SJSA1 (cell line): ENCODE measurements around the gene LMBRD2. TPM values are rescaled to one million over a fixed set of nuclear protein-coding genes. Genes with fewer than 3 reads are reported as not detected.
"Not testable (repeated sequence)": the region's sequence is repeated elsewhere in the genome, so short reads cannot be mapped to it uniquely, and the experiment has no call there.

Source experiments
- DNase-seq, 2 experiments: peaks; one replicate each; pipeline ENCODE4 v3.0.0-alpha.2; 2015 to 2020; ENCODE audit warnings: low spot score in 2 of 2, low read depth in 1 of 2
- H3K27ac ChIP-seq: fragments of 250-450 bp; sonication (Bioruptor Pico); 2 replicates; pipeline ENCODE4 v1.5.1; 2020; ENCODE audit warnings: mild to moderate bottlenecking, moderate library complexity
- H3K27me3 ChIP-seq: fragments of 250-450 bp; sonication (Bioruptor Pico); replicated peaks from 2 replicates; pipeline ENCODE4 v1.5.1; 2020; ENCODE audit warnings: mild to moderate bottlenecking, moderate library complexity
- H3K36me3 ChIP-seq: fragments of 250-450 bp; sonication (Bioruptor Pico); 2 replicates; pipeline ENCODE4 v1.5.1; 2020; ENCODE audit warnings: mild to moderate bottlenecking
- H3K4me1 ChIP-seq: fragments of 250-450 bp; sonication (Bioruptor Pico); replicated peaks from 2 replicates; pipeline ENCODE4 v1.6.1; 2021; ENCODE audit warnings: mild to moderate bottlenecking
- H3K4me3 ChIP-seq: fragments of 250-450 bp; sonication (Bioruptor Pico); 2 replicates; pipeline ENCODE4 v1.5.1; 2020; ENCODE audit warnings: mild to moderate bottlenecking
- H3K9me3 ChIP-seq: fragments of 250-450 bp; sonication (Bioruptor Pico); replicated peaks from 2 replicates; pipeline ENCODE4 v1.5.1; 2020; ENCODE audit warnings: mild to moderate bottlenecking
- total RNA-seq: library from RNA; depleted of rRNA; stranded (reverse); fragments of >200 nt; shearing (Covaris generic); gene quantifications from 2 replicates; pipeline ENCODE4 v1.2.3, GENCODE V29; 2014; rRNA removed

The LMBRD2 gene
- 15.3 and 21.1 TPM in 2 replicates for total RNA-seq

DNA sequence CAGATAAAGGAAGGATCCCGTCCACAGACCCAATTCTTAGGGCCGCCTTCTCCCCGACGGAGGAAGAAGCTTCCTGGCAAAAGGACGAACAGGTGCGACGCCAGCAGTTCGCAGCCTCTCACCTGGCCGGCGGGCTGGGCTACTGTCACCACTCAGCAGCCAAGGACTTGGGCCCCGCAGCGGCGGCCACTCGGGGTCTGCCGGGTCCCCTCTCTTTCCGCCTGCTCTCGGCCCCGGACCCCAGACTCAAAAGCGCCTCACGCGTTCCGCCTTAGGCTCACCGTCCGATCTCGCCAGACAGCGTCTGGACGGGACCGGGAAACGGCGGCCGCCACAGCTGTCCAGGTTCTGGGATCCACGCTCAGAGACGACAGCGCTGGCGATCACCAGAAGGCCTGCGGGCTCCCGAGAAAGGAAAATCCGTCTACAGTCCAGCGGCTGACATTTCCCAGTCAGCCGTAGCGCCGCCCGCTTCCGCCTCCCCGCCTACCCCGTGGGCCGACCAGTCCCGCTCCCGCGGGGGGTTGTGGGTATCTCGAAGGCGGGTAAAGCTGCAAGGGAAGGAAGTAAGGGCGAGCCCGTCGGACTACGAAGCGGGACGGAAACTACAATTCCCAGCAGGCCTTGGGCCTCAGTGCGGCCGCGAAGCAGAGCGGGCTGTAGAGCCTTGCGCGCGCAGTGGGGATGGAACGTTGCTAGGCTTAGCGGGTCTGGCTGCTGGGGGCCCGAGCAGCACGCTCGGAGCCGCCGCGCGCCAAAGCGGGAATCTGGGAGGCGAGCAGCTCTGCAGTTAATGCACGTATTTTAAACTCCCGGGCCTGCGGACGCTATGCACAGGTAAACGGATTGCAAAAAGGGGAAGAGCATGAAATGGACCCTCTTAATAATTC lies at the start of gene LMBRD2, which contains the start of gene SKP2:
Gene LMBRD2 (minus strand): TSS at position 454 of the 890 bp plus-strand sequence. CDS start 8,538 bp downstream, outside the sequence.
Gene SKP2 (plus strand): TSS at position 678 of the 890 bp plus-strand sequence. CDS start 152 bp downstream, at position 830.
- no peaks in the 10 kb centered on the region for H3K9me3 ChIP-seq
- peak within 1 kb of the TSS; percentile 78 for H3K4me3 ChIP-seq
- H3K36me3 ChIP-seq, result peaks cover 50% of the 10 kb centered on the region
- no peaks in the 10 kb centered on the region for H3K27me3 ChIP-seq
- DNase-seq, result peak; percentile 91 to 98
- peak within 1 kb of the TSS; percentile 73 for H3K27ac ChIP-seq
- H3K4me1 ChIP-seq, result peaks cover 29% of the 10 kb centered on the region

- Histone ChIP-seq H3K27ac (no peak overlapping the region), H3K4me1 (0 out of 2 replicates have a peak, but pooled peaks cover 5% of the 10 kb centered on the region), H3K4me3 (no peak overlapping the region), H3K9me3 (no peaks in the 10 kb centered on the region), H3K36me3 (peaks cover 17% of the 10 kb centered on the region), H3K27me3 (no peaks in the 10 kb centered on the region)
- no peak for DNase-seq
Measured at GRCh38 chr5:36200513-36200912, 48.8 kb upstream of the LMBRD2 start.

GRCh38 chr5:36199620-36200019 lies 47.9 kb upstream of the LMBRD2 start:
- Histone ChIP-seq H3K36me3 (peaks cover 20% of the 10 kb centered on the region), H3K4me1 (0 out of 2 replicates have a peak, but pooled peaks cover 5% of the 10 kb centered on the region), H3K4me3 (no peak overlapping the region), H3K9me3 (no peaks in the 10 kb centered on the region), H3K27ac (no peak overlapping the region), H3K27me3 (no peaks in the 10 kb centered on the region)
- no peak for DNase-seq

GRCh38 chr5:36198783-36199182 lies 47.1 kb upstream of the LMBRD2 start:
- DNase-seq, H3K4me3 ChIP-seq, H3K9me3 ChIP-seq, H3K27me3 ChIP-seq, H3K27ac ChIP-seq, H3K4me1 ChIP-seq: not testable (repeated sequence)
- peaks cover 21% of the 10 kb centered on the region for H3K36me3 ChIP-seq

DNA sequence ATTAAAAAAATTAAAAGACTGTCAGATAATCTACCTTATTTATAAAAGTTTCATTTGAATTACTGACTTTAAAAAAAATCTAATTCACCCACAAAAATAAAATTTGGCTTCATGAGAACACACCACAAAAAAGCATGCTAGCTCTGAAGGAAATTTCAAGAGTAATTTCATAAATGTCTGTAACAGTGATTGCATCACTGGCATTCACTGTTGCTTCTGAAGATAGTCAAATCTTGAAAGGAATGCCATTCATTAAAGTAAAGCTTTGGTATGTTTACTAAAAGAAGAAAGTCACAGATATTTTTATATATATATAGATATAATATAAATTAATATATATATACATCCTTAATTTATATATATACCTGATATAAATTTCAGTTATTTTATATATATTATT lies 46.6 kb upstream of the LMBRD2 start:
- DNase-seq, result no peak
- H3K36me3 ChIP-seq, result peaks cover 21% of the 10 kb centered on the region
- no peaks in the 10 kb centered on the region for H3K27me3 ChIP-seq
- H3K4me1 ChIP-seq, result 0 out of 2 replicates have a peak, but pooled peaks cover 5% of the 10 kb centered on the region
- no peak overlapping the region for H3K27ac ChIP-seq
- no peak overlapping the region for H3K4me3 ChIP-seq
- H3K9me3 ChIP-seq, result no peaks in the 10 kb centered on the region

DNA sequence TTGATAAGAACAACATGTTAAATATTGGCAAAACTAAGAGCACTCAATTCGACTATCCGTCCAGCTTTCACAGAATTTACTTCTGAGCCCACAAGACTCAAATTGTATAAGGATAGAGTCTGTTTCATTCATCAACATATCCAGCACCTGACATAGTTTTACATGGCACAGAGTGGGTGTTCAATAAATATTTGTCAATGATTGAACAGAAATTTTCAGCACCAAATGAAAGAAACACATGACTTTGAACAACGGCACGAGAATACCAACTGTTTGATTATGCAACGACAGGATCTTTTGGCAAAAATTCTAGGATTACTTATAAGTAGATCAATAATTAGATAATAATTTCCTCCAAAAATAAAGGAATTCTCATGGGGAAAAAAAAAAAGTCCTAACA lies 42.1 kb upstream of the LMBRD2 start:
- no peak for DNase-seq
- Histone ChIP-seq H3K9me3 (no peaks in the 10 kb centered on the region), H3K27me3 (no peaks in the 10 kb centered on the region), H3K4me3 (no peak overlapping the region), H3K4me1 (no peaks in the 10 kb centered on the region), H3K36me3 (peaks cover 15% of the 10 kb centered on the region), H3K27ac (no peak overlapping the region)

GRCh38 chr5:36184408-36184807 lies 32.7 kb upstream of the LMBRD2 start:
- not testable (repeated sequence) for H3K4me3 ChIP-seq, H3K4me1 ChIP-seq, H3K27me3 ChIP-seq, H3K9me3 ChIP-seq, DNase-seq, H3K27ac ChIP-seq
- H3K36me3 ChIP-seq, result peaks cover 41% of the 10 kb centered on the region

- Histone ChIP-seq H3K4me3 (no peak overlapping the region), H3K4me1 (no peaks in the 10 kb centered on the region), H3K27me3 (no peaks in the 10 kb centered on the region), H3K36me3 (peaks cover 65% of the 10 kb centered on the region), H3K9me3 (no peaks in the 10 kb centered on the region), H3K27ac (no peak overlapping the region)
- DNase-seq, result no peak
Measured at GRCh38 chr5:36181774-36182173, 30.1 kb upstream of the LMBRD2 start.

- H3K36me3 ChIP-seq, result peaks cover 72% of the 10 kb centered on the region
Measured at GRCh38 chr5:36180556-36181350, 29.1 kb upstream of the LMBRD2 start.

GRCh38 chr5:36179950-36180349 lies 28.3 kb upstream of the LMBRD2 start:
- Histone ChIP-seq H3K36me3 (peaks cover 74% of the 10 kb centered on the region), H3K4me1 (no peaks in the 10 kb centered on the region), H3K27me3 (no peaks in the 10 kb centered on the region), H3K9me3 (no peaks in the 10 kb centered on the region), H3K27ac (no peak overlapping the region), H3K4me3 (no peak overlapping the region)
- no peak for DNase-seq

More at GRCh38 chr5:36180556-36181350, 29.1 kb upstream of the LMBRD2 start:
- no peaks in the 10 kb centered on the region for H3K27me3 ChIP-seq
- H3K27ac ChIP-seq, result no peak overlapping the region
- H3K9me3 ChIP-seq, result no peaks in the 10 kb centered on the region
- DNase-seq, result no peak
- H3K4me3 ChIP-seq, result no peak overlapping the region
- no peaks in the 10 kb centered on the region for H3K4me1 ChIP-seq

DNA sequence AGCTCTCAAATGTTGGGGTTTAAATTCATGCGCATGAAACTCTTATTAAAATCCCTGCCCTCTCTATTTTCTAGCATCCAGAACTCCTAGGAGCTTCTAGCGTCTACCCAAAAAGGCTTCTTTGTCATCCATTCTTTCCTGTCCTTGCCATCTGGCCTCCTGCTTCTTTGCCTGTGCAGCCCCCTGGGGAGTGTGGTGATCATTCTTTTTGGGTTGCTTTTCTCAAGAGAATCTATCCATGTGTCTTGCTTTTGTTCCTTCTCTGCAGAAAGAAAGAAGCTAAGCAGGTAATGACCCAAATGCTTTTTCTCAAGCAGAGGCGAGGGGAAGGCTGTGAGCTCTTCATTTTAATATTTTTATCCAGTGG lies 26.8 kb upstream of the LMBRD2 start:
- Histone ChIP-seq H3K9me3 (no peaks in the 10 kb centered on the region), H3K27me3 (no peaks in the 10 kb centered on the region), H3K4me1 (no peaks in the 10 kb centered on the region), H3K4me3 (no peak overlapping the region), H3K27ac (no peak overlapping the region), H3K36me3 (peaks cover 79% of the 10 kb centered on the region)
- no peak for DNase-seq

DNA sequence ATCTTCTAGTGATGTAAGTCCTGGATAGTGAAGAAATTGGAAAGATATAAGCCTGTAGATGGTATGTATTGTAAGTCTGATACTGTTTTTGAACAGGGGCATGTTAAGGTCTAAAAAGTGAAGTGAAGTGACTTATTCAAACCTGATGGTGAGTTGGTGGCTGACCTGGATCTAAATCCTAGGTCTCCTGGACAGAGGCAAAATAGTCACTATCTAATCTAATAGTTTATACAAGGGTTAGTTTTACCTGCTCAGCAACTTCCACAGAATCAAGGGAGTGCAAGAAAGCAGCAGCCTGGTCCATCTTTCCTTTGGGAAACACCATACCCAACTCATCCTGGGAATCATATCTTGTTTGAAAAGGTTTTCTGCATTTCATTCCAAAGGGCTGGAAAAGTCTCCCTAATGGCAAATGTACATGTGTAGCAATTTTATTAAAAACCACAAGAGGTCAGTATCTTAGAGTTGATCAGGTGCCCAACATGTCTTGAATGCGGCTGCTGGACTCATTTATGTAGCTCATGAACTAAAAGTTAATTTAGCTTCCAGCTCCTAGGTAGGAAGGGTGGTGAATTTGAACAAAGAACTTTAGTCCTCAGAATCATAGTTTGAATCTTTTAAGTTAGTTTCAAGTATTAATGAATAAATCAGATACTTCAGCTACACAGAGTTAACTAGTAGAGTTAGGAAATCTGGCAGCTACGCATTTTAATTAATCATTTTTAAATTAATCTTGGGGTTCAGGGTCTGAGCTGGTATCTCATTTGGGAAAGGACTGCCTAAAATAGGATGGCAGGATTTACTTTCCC lies 26.2 kb upstream of the LMBRD2 start:
- H3K9me3 ChIP-seq, result no peaks in the 10 kb centered on the region
- peaks cover 85% of the 10 kb centered on the region for H3K36me3 ChIP-seq
- no peaks in the 10 kb centered on the region for H3K27me3 ChIP-seq
- no peaks in the 10 kb centered on the region for H3K4me1 ChIP-seq
- DNase-seq, result peak in 1 of 2 experiments; percentile 17
- H3K27ac ChIP-seq, result no peak overlapping the region
- H3K4me3 ChIP-seq, result no peak overlapping the region

DNA sequence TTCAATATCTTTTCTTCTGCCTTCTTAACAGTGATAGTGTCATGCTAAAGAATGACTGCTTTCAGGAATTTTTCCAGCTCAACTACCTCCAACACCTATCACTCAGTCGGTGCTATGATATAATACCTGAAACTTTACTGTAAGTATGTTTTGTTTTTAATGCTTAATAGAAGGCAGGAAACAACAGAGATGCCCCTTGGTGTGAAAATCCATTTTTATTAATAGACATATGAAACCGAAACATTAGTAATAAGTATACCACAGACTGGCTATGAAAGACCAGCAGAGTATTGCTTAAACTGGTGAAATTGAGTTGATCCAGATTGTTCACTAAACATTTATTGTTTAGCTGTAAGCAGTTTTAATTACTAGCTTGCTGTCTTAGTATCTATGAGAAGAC lies 25.5 kb upstream of the LMBRD2 start:
- no peak overlapping the region for H3K27ac ChIP-seq
- no peak overlapping the region for H3K4me3 ChIP-seq
- H3K4me1 ChIP-seq, result no peaks in the 10 kb centered on the region
- H3K27me3 ChIP-seq, result no peaks in the 10 kb centered on the region
- no peaks in the 10 kb centered on the region for H3K9me3 ChIP-seq
- DNase-seq, result no peak
- H3K36me3 ChIP-seq, result peaks cover 89% of the 10 kb centered on the region
